Stimulated activated CD8-positive, alpha-beta memory T cell treated with anti-CD3 and anti-CD28 coated beads, Interleukin-7, amount 100 ng/mL, for 48 hours (primary cell): ENCODE data around the gene DHDH.
A peak's percentile ranks its signal among the peaks of the same experiment; 100 is the strongest.

Experiments
- DNase-seq, 2 donors: peaks; one replicate each; pipeline ENCODE4 v3.0.0-alpha.2; 2020; ENCODE audit warnings: low read depth in 1 of 2; ENCODE audit errors: extremely low read depth in 1 of 2

The DHDH gene

DNA sequence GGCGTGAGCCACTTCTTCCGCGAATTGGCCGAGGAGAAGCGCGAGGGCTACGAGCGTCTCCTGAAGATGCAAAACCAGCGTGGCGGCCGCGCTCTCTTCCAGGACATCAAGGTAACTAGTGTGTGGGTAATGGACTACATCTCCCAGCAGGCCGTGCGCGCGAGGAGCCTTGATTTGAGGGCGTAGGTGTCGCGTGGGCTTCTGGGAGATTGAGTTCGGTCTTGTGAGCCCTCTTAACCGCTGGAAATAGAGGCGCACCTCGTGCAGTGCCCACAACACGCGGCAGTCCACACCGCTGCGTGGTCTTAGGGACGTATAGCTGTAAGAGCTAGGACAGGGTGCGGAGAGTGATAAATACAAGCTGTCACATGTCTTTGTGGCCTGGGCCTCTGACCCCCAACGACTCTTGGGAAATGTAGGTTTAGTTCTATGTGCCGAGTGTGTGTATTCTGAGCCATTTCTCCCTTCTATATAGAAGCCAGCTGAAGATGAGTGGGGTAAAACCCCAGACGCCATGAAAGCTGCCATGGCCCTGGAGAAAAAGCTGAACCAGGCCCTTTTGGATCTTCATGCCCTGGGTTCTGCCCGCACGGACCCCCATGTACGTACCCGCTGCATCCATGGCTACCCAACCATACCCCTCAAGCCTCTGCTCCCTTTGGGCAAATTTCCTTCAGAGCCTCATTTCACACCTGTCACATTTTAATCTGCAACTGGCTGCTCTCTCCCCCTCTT lies 32.5 kb downstream of the DHDH start:
- peak; percentile 64 to 87 for DNase-seq

DNA sequence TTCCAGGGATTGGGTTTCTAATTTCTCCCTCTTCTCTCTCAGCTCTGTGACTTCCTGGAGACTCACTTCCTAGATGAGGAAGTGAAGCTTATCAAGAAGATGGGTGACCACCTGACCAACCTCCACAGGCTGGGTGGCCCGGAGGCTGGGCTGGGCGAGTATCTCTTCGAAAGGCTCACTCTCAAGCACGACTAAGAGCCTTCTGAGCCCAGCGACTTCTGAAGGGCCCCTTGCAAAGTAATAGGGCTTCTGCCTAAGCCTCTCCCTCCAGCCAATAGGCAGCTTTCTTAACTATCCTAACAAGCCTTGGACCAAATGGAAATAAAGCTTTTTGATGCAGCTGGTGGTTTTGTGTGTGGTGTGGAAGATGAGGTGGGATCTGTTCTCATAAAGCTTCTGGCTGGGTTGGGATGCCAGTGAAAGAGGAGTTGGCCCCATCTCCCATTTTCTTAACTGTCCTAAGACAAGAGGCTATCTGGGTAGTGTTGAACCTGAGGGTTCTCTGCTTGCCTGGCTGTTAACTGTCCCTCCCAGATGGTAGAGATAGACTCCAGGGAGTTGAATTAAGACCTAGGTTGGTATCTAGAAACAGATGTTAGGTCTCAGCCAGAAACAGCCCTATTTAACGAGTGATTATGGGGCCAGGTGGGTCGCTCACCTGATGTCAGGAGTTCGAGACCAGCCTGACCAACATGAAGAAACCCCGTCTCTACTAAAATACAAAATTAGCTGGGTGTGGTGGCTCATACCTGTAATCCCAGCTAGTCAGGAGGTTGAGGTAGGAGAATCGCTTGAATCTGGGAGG lies 33.2 kb downstream of the DHDH start:
- no peak for DNase-seq

DNA sequence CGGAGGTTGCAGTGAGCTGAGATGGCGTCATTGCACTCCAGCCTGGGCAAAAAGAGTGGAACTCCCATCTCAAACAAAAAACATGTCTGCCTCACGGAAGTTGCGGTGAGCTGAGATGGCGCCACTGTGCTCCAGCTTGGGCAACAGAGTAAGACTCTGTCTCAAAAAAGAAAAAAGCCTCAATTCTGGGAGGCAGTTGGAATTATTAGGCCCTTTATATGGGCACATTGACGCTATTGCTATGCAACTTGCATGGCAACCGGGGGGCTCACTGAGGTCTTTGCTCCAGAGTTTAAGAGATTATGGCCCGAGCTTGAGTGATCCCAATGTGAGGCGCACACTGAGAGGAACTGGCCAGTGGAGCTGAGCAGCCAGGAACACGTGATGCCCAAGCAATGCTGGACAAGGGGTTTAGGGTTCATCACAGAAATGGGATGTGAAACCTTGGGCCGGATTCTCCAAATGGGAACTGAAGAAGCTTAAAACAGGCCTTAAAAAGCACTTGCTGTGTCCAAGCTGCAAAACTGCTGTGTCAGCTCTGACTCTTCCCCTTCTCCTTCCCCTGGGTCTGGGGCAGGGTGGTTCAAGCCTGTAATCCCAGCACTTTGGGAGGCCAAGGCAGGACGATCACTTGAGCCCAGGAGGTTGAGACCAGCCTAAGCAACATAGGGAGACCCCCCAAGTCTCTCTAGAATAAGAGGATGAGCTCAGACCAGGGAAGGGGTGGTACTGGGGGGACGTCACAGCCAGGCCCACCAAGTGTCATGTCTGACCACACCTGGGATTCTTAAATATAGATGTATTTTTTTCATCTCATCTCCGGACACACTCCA lies 34.1 kb downstream of the DHDH start:
- DNase-seq, result no peak

DNA sequence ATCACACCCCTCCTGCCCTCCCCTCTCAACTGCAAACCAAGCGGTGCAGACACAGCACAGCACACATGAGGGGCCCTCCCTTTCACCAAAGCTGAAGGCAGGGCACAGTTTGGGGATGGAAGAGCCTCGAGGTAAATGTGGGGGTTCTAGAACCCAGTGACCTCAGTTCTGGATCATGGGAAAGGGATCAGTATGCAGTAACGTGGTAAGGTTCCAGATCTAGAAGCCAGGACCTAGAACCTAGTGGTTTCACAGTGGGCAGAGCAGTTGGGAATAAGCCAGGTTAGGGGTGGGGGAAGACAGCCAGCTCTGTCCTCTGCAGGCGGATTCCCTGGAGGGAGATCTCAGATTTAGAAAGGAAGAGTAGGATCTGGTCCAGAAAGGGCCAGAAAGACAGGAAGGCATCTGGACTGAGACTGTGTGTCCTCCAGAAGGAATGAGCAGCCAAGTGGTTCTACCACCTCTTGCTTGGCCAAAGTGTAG lies 34.7 kb downstream of the DHDH start:
- no peak for DNase-seq

DNA sequence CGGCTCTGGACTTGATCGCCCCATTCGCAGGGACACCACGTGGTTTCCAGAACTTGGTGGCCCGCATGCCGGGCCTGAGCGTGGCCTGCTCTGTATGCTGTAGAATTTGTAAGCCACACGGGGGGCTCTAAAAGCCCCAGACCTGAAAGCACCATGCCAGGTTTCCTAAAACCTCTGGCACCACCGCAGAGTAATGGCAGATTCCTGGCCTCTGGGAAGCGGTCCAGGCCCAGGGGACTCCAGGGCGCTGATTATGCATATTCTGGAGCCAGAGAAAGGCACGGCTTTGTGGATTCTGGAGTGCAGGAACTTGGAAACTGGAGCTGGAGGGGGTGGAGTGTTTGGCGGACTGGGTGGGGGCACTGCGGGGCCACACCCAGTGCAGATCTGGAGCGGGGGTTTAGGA lies 35.3 kb downstream of the DHDH start:
- DNase-seq, result no peak

DNA sequence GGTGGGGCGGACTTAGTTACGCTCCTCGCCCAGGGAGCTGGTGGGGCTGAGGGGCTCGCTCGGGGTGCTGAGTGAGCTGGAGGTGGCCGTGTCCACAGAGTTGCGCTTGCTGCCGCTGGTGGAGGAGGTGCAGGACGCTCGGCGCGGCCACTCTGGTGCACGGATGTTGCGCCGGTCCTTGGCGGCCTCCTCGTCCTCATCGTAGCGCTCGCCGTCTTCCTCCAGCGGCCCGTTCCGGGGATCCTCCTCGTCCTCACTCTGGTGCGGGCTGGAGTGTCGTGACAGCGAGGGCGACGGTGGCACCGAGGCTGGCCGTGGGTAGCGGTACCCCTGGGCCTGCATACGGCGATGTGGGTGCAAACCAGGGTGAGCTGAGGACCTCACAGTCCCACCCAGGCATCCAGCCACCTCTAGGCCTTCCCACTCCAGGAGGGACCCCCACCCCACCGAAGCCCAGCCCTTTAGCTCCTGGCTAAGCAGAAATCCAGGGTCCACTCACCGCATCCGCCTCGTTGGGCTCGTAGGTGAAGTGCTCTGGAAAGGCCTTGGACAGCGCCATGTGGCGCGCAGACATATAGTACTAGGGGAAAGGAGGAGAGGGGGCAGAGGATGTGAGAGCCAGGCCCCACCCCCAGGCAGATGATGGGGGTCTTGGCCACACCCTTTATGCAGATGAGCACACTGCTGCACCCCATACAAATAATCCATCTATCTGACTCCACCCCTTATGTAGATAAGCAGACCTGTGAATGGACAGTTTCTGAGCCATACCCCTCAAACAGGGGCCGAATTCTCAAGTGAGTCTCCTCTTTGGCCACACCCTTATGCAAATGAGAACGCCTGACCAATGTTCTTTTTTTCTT lies 36.0 kb downstream of the DHDH start:
- DNase-seq, result no peak

DNA sequence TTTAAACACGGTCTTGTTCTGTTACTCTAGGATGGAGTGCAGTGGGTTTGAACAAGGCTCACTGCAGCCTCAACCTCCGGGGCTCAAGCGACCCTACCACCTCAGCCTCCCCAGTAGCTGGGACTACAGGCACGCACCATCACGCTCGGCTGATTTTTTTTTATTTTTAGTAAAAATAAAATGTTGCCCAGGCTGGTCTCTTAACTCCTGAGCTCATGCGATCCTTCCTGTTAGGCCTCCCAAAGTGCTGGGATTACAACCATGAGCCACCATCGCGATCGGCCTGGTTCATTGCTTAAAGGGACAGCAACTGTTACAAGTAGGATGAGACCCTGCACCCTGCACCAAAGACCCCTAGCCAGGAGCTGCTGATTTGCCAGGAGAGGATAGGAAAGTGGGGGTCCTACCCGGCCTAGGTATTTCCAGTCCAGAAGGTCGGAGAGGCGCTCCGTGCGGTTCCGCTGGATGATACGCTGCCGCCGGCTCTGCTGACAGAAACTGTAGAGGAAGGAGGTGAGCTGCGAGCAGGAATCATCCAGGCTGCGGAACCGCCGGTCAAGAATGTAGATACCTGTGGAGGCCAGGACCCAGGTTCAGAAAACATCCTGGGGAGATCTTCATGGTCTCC lies 36.8 kb downstream of the DHDH start:
- DNase-seq, result no peak

DNA sequence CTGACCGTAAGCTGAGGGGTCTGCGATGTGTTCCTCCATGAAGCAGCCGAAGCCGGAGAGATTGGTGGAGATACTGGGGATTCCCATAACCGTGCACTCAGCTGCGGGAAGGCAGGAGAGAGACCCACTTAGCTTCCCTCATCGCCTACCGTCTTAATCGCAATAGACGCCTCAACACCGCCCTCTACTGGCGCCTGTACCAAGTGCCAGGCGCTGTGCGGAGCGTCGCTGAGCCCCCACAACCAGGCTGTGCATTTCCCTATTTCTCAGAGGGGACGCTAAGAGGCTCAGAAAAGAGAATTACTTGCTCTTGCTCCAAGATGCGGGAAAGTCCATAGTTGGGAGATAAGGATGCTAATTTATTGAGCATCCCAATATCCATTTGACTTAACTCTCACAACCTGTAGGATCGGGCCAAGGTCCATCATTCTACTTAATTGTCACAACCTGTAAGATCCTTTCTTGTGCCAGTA lies 37.5 kb downstream of the DHDH start:
- peak in 1 of 2 donors; percentile 69 for DNase-seq

DNA sequence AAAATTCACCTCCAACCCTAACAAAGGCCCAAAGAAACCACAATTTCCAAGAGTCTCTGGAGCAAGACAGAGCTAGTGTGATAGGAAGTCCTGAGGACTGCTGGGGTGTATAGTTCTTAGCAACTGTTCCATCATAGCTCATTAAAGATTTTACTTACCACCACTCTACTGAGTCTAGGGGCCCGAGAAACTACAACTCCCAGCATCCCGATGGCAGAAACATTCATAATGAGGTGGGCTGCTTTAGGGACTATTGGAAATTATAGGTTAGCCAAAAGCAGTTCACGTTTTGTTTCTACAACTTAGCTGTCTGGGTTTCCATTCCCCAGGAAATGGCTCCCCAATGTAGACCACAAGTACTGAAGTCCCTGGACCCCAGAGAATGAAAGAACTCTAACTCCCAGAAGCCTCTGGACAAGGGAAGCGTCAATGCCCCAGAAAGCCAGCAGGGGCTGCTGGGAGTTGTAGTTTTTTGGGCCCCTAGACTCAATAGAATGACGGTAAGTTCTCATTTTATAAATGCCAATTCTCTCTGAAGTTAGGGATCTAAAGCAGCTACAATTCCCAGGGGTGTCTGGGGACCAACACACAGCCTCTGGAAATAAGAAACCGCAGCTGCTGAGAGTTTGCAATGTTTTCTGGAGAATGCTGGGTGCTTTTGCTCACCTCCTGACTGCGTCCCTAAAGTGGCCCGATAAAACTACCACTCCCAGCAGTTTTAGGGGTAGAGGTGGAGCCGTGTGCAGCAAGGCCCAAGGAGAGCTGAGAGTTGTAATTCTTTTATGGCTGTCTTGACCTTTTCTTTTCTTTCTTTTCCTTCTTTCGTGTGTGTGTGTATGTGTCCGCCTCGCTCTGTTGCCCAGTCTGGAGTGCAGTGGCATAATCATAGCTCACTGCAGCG lies 42.7 kb downstream of the DHDH start:
- DNase-seq, result no peak

DNA sequence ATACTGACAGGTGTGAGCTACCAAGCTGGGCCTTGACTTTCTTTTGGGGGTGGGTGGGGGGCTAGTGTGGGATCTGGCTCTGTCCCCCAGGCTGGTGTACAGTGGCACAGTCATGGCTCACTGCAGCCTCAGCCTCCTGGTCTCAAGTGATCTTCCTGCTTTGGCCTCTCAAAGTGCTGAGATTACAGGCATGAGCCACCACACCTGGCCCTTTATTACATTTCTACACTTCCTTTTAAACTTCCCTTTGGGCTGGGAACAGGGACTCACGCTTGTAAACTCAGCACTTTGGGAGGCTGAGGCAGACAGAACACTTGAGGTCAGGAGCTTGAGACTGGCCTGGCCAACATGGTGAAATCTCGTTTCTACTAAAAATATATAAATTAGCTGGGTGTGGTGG lies 43.6 kb downstream of the DHDH start:
- DNase-seq, result no peak

DNA sequence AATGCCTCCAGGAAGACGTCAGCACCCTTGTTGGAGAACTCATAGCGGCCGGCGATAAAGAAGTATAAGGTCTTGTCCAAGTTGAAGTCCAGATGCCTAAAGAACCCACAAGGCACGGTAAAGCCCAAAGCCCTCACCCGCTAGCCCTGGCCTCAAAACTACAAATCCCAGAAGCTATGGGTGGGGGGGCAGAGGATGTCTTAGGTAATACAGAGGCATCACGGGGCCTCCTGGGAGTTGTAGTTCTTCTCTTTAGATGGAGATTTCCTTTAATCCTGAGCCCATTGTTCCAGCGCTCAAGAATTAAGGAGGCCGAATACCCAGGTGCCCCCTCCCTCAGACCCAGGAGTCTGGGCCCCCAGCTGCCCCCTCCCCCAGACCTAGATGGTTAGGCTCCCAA lies 48.8 kb downstream of the DHDH start:
- DNase-seq, result no peak

DNA sequence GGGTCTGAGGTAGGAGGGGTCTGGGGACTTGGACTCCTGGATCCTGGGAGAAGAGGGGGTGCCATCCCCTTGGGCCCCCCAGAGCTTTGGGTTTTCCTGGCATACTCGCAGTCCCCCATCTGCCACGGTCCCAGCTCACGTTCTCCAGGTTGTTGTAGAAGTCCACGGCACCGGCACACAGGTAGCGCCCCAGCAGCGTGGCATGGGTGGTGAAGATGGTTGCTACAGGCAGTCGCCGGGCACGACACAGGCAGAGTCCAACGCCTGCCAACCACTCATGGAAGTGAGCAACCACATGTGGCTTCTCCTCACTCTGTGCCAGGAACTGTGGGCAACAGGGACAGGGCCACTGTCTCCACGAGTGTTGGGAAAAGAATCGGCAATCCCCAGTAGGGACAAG lies 52.2 kb downstream of the DHDH start:
- no peak for DNase-seq

DNA sequence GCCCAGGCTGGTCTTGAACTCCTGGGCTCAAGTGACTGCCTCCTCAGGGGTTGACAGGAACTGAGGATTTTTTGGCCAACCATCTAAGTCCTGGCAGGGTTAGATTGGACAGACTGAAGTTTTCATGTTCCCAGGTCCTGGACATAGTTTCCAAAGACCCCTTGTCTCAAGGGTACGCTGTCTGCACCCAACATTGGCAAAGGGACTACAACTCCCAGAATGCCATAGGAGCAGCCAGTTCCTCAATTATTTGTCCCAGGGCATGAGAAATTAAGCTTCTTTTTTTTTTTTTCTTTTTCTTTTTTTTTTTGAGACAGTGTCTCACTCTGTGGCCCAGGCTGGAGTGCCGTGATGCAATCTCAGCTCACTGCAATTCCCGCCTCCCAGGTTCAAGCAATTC lies 52.7 kb downstream of the DHDH start:
- no peak for DNase-seq

DNA sequence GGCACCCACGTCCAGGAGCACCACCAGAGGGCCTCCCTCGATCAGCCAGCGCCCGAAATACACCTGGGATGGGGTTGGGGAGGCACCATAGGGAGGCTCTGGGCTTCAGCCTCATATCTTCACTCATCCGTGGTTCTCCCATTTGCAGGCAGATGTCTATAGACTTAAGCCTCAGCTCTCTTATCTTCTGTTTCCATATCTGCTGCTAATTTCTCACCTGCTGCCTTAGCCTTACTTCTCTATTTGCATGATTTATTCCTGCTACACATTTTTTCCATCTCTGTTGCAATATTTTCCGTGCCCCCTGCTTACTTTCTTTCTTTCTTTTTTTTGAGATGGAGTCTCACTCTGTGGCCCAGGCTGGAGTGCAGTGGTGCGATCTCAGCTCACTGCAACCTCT lies 53.8 kb downstream of the DHDH start:
- DNase-seq, result no peak

DNA sequence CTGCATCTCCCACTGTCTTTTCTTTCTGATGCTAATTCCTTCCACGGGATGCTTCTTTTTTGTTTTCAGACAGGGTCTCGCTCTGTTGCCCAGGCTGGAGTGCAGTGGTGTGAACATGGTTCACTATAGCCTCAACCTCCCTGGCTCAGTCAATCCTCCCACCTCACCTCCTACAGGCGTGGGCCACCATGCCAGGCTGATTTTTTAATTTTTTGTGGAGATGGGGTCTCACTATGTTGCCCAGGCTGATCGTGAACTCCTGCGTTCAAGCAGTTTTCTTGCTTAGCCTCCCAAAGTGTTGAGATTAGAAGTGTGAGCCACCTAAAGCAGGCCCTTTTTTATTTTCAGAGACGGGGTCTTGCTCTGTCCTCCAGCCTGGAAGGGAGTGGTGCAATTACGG lies 54.8 kb downstream of the DHDH start:
- no peak for DNase-seq

DNA sequence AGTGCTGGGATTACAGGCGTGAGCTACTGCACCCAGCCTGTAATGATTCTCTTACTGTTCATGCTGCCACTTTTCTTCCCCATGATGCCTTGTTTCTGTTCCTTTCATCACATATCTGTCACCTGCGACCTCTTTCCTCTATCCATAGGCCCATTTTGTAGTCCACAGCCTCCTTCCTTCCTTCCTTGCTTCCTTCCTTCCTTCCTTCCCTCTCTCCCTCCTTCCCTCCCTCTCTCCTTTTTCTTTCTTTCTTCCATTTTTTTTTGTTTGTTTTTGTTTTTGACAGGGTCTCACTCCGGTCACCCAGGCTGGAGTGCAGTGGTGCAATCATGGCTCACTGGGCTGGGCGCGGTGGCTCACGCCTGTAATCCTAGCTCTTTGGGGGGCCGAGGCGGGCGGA lies 55.4 kb downstream of the DHDH start:
- no peak for DNase-seq

DNA sequence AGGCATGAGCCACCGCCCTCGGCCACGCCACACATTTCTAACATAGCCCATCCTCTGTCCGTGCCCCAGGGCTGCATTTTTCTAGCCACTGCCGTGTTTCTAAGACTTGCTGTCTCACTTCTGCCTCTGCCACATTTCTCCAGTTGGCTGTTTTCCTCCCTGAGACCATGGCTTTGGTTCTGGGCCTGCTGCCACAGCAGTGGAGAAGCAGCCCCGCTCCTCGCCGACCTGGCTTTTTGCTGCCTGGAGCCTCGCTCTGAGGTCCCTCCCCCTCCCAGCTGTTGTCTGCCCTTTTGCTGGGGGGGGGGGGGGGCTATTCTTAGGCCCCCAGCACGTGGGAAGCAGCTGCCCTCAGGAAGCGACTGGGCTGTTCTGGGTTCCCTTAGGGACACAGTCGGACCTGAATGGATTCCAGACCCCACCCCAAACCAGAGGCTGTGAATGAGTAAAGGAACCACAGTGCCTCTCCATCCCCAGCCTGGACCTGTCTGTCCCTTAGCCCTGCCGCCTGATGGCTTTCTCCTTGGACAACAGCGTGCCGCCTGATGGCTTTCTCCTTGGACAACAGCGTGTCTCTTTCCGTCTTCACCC lies 56.3 kb downstream of the DHDH start:
- DNase-seq, result no peak

DNA sequence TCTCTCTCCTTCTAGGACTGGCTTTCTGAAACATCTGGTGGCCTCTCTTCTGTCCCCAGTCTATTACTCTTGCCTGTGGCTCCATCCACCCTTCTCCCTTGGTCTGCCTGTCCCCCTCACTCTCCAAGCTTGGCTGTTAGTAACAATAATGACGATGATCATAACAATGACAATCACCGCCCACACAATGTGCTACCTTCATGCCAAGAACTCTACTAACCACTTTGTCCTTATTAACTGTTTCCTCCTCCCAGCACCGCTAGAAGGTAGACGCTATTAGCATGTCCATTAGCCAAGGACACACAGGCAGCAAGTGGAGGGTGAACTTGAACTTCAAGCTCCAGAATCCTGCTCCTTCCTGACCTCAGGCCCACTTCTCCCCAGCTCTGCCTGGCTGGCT lies 56.9 kb downstream of the DHDH start:
- DNase-seq, result no peak
